ENCODE data around the gene KIAA0408. TPM values are rescaled to one million over a fixed set of nuclear protein-coding genes. Genes with fewer than 3 reads are reported as not detected.

Gene KIAA0408
- total RNA-seq = not detected in 2 replicates

- Histone ChIP-seq H3K36me3 (ENCODE audit: control insufficient read depth, insufficient read depth, low read length) (no peaks in the 10 kb centered on the region), H3K4me3 (ENCODE audit: low read depth, low read length) (no peak within 1 kb of the TSS), H3K27me3 (ENCODE audit: control insufficient read depth, insufficient read depth, low read length) (no peaks in the 10 kb centered on the region)
- TF ChIP-seq CTCF (IDR thresholded peaks at IDR 0.05; ENCODE audit: insufficient read depth, low read length, severe bottlenecking) = no peak
- DNase-seq (ENCODE audit: low read depth) (peak; percentile 31), FAIRE-seq (no peak)
Measured at GRCh38 chr6:127459231-127459641, at the start of gene KIAA0408. TSS of gene KIAA0408 (minus strand) at chr6:127459389. CDS start at chr6:127453981, 5,408 bp downstream.

GRCh38 chr6:127506894-127507293 is 47.7 kb upstream of the KIAA0408 start:
- Histone ChIP-seq H3K36me3 (ENCODE audit: control insufficient read depth, insufficient read depth, low read length) (no peaks in the 10 kb centered on the region), H3K4me3 (ENCODE audit: low read depth, low read length) (no peak overlapping the region), H3K27me3 (ENCODE audit: control insufficient read depth, insufficient read depth, low read length) (peaks cover 2% of the 10 kb centered on the region)
- FAIRE-seq (no peak), DNase-seq (ENCODE audit: low read depth) (no peak)
- TF ChIP-seq CTCF (IDR thresholded peaks at IDR 0.05; ENCODE audit: insufficient read depth, low read length, severe bottlenecking) = no peak

GRCh38 chr6:127503022-127503421 is 43.8 kb upstream of the KIAA0408 start:
- FAIRE-seq (no peak), DNase-seq (ENCODE audit: low read depth) (no peak)
- H3K36me3 ChIP-seq (ENCODE audit: control insufficient read depth, insufficient read depth, low read length) = no peaks in the 10 kb centered on the region
- H3K4me3 ChIP-seq (ENCODE audit: low read depth, low read length) = no peak overlapping the region
- TF ChIP-seq CTCF (IDR thresholded peaks at IDR 0.05; ENCODE audit: insufficient read depth, low read length, severe bottlenecking) = no peak
- H3K27me3 ChIP-seq (ENCODE audit: control insufficient read depth, insufficient read depth, low read length) = no peaks in the 10 kb centered on the region

- no peaks in the 10 kb centered on the region for H3K36me3 ChIP-seq (ENCODE audit: control insufficient read depth, insufficient read depth, low read length)
- FAIRE-seq (no peak), DNase-seq (ENCODE audit: low read depth) (no peak)
- no peak overlapping the region for H3K4me3 ChIP-seq (ENCODE audit: low read depth, low read length)
- no peak for TF ChIP-seq CTCF (IDR thresholded peaks at IDR 0.05; ENCODE audit: insufficient read depth, low read length, severe bottlenecking)
- no peaks in the 10 kb centered on the region for H3K27me3 ChIP-seq (ENCODE audit: control insufficient read depth, insufficient read depth, low read length)
Measured at GRCh38 chr6:127497410-127497809, 38.2 kb upstream of the KIAA0408 start.

- DNase-seq (ENCODE audit: low read depth) = peak; percentile 43
- FAIRE-seq = no peak
- Histone ChIP-seq H3K4me3 (ENCODE audit: low read depth, low read length) (no peak overlapping the region), H3K27me3 (ENCODE audit: control insufficient read depth, insufficient read depth, low read length) (no peaks in the 10 kb centered on the region), H3K36me3 (ENCODE audit: control insufficient read depth, insufficient read depth, low read length) (no peaks in the 10 kb centered on the region)
- TF ChIP-seq CTCF (IDR thresholded peaks at IDR 0.05; ENCODE audit: insufficient read depth, low read length, severe bottlenecking) = no peak
Measured at GRCh38 chr6:127496471-127496870, 37.3 kb upstream of the KIAA0408 start.

- Histone ChIP-seq H3K36me3 (ENCODE audit: control insufficient read depth, insufficient read depth, low read length) (no peaks in the 10 kb centered on the region), H3K4me3 (ENCODE audit: low read depth, low read length) (no peak overlapping the region), H3K27me3 (ENCODE audit: control insufficient read depth, insufficient read depth, low read length) (no peaks in the 10 kb centered on the region)
- no peak for TF ChIP-seq CTCF (IDR thresholded peaks at IDR 0.05; ENCODE audit: insufficient read depth, low read length, severe bottlenecking)
- DNase-seq (ENCODE audit: low read depth) = no peak
- no peak for FAIRE-seq
Measured at GRCh38 chr6:127494240-127494767, 35.1 kb upstream of the KIAA0408 start.

Measured in bronchial epithelial cell (primary cell).